ENCODE results near the gene MDH1. TPM values are rescaled to one million over a fixed set of nuclear protein-coding genes. Genes with fewer than 3 reads are reported as not detected.

Gene MDH1
- total RNA-seq, 2 experiments from 2014 or later = 190 to 192 TPM

- peaks cover 23% of the 10 kb centered on the region for H3K27me3 Mint-ChIP-seq
- no peak for DNase-seq
- ChIA-PET CTCF (no interaction called here), POLR2A (no interaction called here)
- H3K4me1 Mint-ChIP-seq = no peaks in the 10 kb centered on the region
- no peak overlapping the region for H3K27ac Mint-ChIP-seq
- no peak overlapping the region for H3K4me3 Mint-ChIP-seq
- no peaks in the 10 kb centered on the region for H3K9me3 Mint-ChIP-seq
- H3K36me3 Mint-ChIP-seq (ENCODE audit: low read depth) = no peaks in the 10 kb centered on the region
Measured at GRCh38 chr2:63654959-63655358, 66.2 kb downstream of the MDH1 start.

Other genes with a start within 250 kb of the MDH1 start
- 1 to 10 TPM; 4.9 to 6.3 TPM for gene WDPCP, start 486 bp upstream of the MDH1 start, total RNA-seq

Measured in activated CD4-positive, alpha-beta memory T cell treated with anti-CD3 and anti-CD28 coated beads, Interleukin-2, amount 10 ng/mL, durations not matched to agents 7 days and 5 days (primary cell).